K562 (cell line): ENCODE results near the gene R3HDM2. TPM values are rescaled to one million over a fixed set of nuclear protein-coding genes. Genes with fewer than 3 reads are reported as not detected.
A peak's percentile ranks its signal among the peaks of the same experiment; 100 is the strongest.

Experiments
- C11orf30 ChIP-seq: fragments of 450-650 bp; IDR thresholded peaks from 2 replicates; pipeline ENCODE4 v1.6.1; 2016; ENCODE audit warnings: low read depth, mild to moderate bottlenecking
- CEBPG ChIP-seq, 3 experiments: fragments of 200-800 bp in 1 of 3; sonication (Bioruptor generic) in 1 of 3; sonication (generic) in 1 of 3; formaldehyde crosslinking in 1 of 3; IDR thresholded peaks in 2 of 3; conservative IDR thresholded peaks in 1 of 3; 2 replicates each; pipeline versions ENCODE4 v1.6.1 to v1.8.0; 2016 to 2022; ENCODE audit warnings: missing compliant biosample characterization in 2 of 3, missing genetic modification characterization in 2 of 3, mild to moderate bottlenecking in 1 of 3, missing genetic modification reagents in 1 of 3
- E2F3 ChIP-seq: fragments of 250-450 bp; sonication (Bioruptor Pico); IDR thresholded peaks from 2 replicates; pipeline ENCODE4 v1.4.0; 2020; ENCODE audit warnings: mild to moderate bottlenecking
- KAT7 ChIP-seq: sonication (generic); formaldehyde crosslinking; IDR thresholded peaks from 2 replicates; pipeline ENCODE4 v1.8.0; 2022; ENCODE audit warnings: missing genetic modification reagents, mild to moderate bottlenecking, borderline replicate concordance
- KLF6 ChIP-seq: fragments of 250-450 bp; sonication (Bioruptor Pico); IDR thresholded peaks from 2 replicates; pipeline ENCODE4 v1.4.0; 2020; ENCODE audit warnings: mild to moderate bottlenecking, moderate library complexity, borderline replicate concordance
- RBM39 ChIP-seq: fragments of 200-400 bp; formaldehyde crosslinking; optimal IDR thresholded peaks from 2 replicates; pipeline ENCODE3; 2018; ENCODE audit warnings: low read depth, low read length
- SOX6 ChIP-seq: fragments of 450-650 bp; IDR thresholded peaks from 2 replicates; pipeline ENCODE4 v1.6.1; 2014; ENCODE audit warnings: mild to moderate bottlenecking
- SP1 ChIP-seq: sonication (generic); formaldehyde crosslinking; IDR thresholded peaks from 2 replicates; pipeline ENCODE4 v1.8.1; 2022; ENCODE audit warnings: mild to moderate bottlenecking, missing genetic modification reagents
- ZNF407 ChIP-seq: fragments of 450-650 bp; IDR thresholded peaks from 2 replicates; pipeline ENCODE4 v1.6.1; 2016; ENCODE audit warnings: low read depth
- polyA plus RNA-seq, 8 experiments: library from polyadenylated mRNA; depleted of rRNA in 4 of 8; stranded (reverse) in 5 of 8; unstranded in 3 of 8; fragments of >200 nt; fragmentation: Nextera tagmentation in 2 of 8; fragmentation: Illumina TruSeq in 1 of 8; extraction: Ambion mirVana in 2 of 8; extraction: Trizol in 1 of 8; gene quantifications; 2 replicates each; pipeline versions ENCODE4 v1.2.1 to v1.2.3, GENCODE V29; 2011 to 2014; ENCODE audit warnings: inconsistent platforms in 1 of 8, missing spikeins in 1 of 8
- total RNA-seq, 7 experiments: library from RNA; depleted of rRNA in 6 of 7; stranded (reverse); fragments of >200 nt in 6 of 7; fragmentation: Illumina TruSeq in 2 of 7; extraction: Trizol in 2 of 7; gene quantifications; 2 replicates each; pipeline versions ENCODE4 v1.2.1 to v1.2.3, GENCODE V29; 2011 to 2021; ENCODE audit warnings: low replicate concordance in 1 of 7
- TF ChIP-seq, protein P1 (sequence below), 2 experiments: fragments of 450-650 bp; IDR thresholded peaks; 2 replicates each; pipeline ENCODE4 v1.6.1; 2016; ENCODE audit warnings: mild to moderate bottlenecking in 2 of 2, borderline replicate concordance in 1 of 2, low read depth in 1 of 2, moderate library complexity in 1 of 2

Gene R3HDM2
- total and polyA plus RNA-seq, 9 of the 15 experiments (the other 6 are each of a cell fraction or from before 2014, with no cell fraction given) = 3.3 to 18.8 (median 9.0) TPM

- no peak for TF ChIP-seq ZNF407
- no peak for TF ChIP-seq C11orf30
- TF ChIP-seq KAT7 (CRISPR knock-in tag) = no peak
- TF ChIP-seq RBM39 = no peak
- no peak for TF ChIP-seq KLF6 (CRISPR knock-in tag)
- no peak for TF ChIP-seq SP1 (CRISPR knock-in tag)
- TF ChIP-seq SOX6 = no peak
- TF ChIP-seq E2F3 (CRISPR knock-in tag) = 0 out of 2 replicates have a peak, but pooled peaks have one; percentile 30
- TF ChIP-seq CEBPG (CRISPR knock-in tag; IDR thresholded peaks at IDR 0.05) = no peak
- no peak for TF ChIP-seq CEBPG (tag; conservative IDR thresholded peaks at IDR 0.05 in 1 of 2, IDR thresholded peaks at IDR 0.05 in 1 of 2)
- TF ChIP-seq, protein P1, sequence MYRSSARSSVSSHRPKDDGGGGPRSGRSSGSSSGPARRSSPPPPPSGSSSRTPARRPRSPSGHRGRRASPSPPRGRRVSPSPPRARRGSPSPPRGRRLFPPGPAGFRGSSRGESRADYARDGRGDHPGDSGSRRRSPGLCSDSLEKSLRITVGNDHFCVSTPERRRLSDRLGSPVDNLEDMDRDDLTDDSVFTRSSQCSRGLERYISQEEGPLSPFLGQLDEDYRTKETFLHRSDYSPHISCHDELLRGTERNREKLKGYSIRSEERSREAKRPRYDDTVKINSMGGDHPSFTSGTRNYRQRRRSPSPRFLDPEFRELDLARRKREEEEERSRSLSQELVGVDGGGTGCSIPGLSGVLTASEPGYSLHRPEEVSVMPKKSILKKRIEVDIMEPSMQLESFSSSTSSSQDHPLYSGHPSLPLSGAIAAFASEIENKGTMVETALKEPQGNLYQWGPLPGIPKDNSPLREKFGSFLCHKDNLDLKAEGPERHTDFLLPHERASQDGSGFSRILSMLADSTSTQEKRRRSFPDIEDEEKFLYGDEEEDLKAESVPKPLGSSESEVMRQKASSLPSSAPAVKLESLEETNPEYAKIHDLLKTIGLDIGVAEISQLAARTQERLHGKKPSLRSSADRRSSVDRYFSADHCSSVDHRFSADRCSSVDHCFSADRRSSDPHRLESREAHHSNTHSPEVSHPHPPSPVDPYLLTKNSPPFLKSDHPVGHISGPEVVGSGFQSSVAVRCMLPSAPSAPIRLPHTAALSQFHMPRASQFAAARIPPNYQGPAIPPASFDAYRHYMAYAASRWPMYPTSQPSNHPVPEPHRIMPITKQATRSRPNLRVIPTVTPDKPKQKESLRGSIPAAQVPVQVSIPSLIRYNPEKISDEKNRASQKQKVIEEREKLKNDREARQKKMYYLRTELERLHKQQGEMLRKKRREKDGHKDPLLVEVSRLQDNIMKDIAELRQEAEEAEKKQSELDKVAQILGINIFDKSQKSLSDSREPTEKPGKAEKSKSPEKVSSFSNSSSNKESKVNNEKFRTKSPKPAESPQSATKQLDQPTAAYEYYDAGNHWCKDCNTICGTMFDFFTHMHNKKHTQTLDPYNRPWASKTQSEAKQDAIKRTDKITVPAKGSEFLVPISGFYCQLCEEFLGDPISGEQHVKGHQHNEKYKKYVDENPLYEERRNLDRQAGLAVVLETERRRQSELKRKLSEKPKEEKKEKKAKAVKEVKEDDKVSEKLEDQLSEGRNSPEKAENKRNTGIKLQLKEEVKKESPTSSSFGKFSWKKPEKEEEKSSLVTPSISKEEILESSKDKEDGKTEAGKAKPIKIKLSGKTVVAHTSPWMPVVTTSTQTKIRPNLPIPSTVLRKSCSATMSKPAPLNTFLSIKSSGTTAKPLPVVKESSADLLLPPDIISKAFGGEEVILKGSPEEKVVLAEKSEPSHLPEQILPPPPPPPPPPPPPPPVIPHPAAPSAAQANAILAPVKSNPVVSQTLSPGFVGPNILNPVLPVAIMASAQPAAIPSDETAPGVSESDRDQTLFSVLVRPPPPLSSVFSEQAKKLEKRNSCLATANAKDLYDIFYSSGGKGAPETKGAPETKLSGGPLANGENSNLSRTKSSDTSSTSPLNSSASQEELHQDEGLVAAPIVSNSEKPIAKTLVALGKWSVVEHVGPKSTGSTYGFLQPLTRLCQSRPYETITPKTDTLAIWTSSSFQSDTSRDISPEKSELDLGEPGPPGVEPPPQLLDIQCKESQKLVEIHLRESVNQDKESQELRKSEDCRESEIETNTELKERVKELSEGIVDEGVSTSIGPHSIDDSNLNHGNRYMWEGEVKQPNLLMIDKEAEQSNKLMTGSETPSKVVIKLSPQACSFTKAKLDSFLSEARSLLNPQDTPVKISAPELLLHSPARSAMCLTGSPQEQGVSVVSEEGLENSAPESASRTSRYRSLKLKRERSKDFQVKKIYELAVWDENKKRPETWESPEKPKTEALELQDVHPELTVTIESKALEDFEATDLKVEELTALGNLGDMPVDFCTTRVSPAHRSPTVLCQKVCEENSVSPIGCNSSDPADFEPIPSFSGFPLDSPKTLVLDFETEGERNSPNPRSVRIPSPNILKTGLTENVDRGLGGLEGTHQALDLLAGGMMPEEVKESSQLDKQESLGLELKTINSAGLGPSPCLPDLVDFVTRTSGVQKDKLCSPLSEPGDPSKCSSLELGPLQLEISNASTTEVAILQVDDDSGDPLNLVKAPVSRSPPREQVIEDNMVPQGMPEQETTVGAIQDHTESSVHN (IDR thresholded peaks at IDR 0.05; ENCODE audit: borderline replicate concordance in 1 of 2, low read depth in 1 of 2) = no peak
Measured at GRCh38 chr12:57235017-57235727, 195.7 kb downstream of the R3HDM2 start (continued).
